ENCODE results near the gene SIN3B.

SIN3B gene

GRCh38 chr19:16889883-16890460 lies 60.8 kb downstream of the SIN3B start:
- DNase-seq, result no peak

- DNase-seq, result no peak
These were observed 61.4 kb downstream of the SIN3B start for GRCh38 chr19:16890461-16891184.

GRCh38 chr19:16891696-16892382 lies 62.6 kb downstream of the SIN3B start:
- no peak for DNase-seq

GRCh38 chr19:16892436-16892835 lies 63.2 kb downstream of the SIN3B start:
- no peak for DNase-seq

- DNase-seq, result no peak
These were observed 63.9 kb downstream of the SIN3B start for GRCh38 chr19:16892868-16893685.

- DNase-seq, result no peak
These were observed 64.4 kb downstream of the SIN3B start for GRCh38 chr19:16893686-16893989.

GRCh38 chr19:16894080-16894479 lies 64.9 kb downstream of the SIN3B start:
- DNase-seq, result no peak

- no peak for DNase-seq
These were observed 66.4 kb downstream of the SIN3B start for GRCh38 chr19:16895467-16896145.

GRCh38 chr19:16896146-16897028 lies 67.2 kb downstream of the SIN3B start:
- no peak for DNase-seq

- DNase-seq, result no peak
These were observed 68.0 kb downstream of the SIN3B start for GRCh38 chr19:16897029-16897855.

GRCh38 chr19:16897856-16898161 lies 68.6 kb downstream of the SIN3B start:
- no peak for DNase-seq

- DNase-seq, result no peak
These were observed 69.3 kb downstream of the SIN3B start for GRCh38 chr19:16898361-16899015.

GRCh38 chr19:16899566-16900075 lies 70.4 kb downstream of the SIN3B start:
- no peak for DNase-seq

GRCh38 chr19:16901491-16902175 lies 72.4 kb downstream of the SIN3B start:
- no peak for DNase-seq

GRCh38 chr19:16902545-16902944 lies 73.3 kb downstream of the SIN3B start:
- no peak for DNase-seq

- DNase-seq, result no peak
These were observed 74.1 kb downstream of the SIN3B start for GRCh38 chr19:16903347-16903746.

GRCh38 chr19:16904599-16904998 lies 75.4 kb downstream of the SIN3B start:
- DNase-seq, result no peak

- no peak for DNase-seq
These were observed 79.6 kb downstream of the SIN3B start for GRCh38 chr19:16908759-16909158.

- DNase-seq, result no peak
These were observed 81.8 kb downstream of the SIN3B start for GRCh38 chr19:16911046-16911445.

GRCh38 chr19:16912780-16913179 lies 83.6 kb downstream of the SIN3B start:
- DNase-seq, result no peak

All from retina (tissue), 1 donor.